ENCODE data around the gene ABCC4. TPM values are rescaled to one million over a fixed set of nuclear protein-coding genes. Genes with fewer than 3 reads are reported as not detected.

The ABCC4 gene
- total RNA-seq, 2 donors from 2014 or later = 119 to 144 TPM

DNA sequence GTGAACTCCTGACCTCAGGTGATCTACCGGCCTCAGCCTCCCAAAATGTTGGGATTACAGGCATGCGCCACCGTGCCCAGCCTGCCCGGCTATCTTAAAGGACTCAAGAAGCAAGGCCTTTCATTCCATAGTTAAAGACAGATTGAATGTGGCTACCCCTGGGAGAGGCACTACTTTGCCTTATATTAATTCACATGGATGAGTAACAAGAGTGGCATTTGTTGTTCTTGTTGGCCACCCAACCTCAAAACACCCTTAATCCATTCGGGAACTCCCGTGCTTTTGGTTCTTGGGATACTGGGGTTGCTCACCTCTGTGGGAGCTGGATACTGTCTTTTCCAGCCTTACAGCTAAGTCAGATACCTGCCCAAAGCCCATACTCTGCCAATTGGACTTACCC is 34.4 kb upstream of the ABCC4 start:
- Mint-ChIP-seq H3K27ac (no peak overlapping the region), H3K4me1 (no peaks in the 10 kb centered on the region), H3K9me3 (peaks cover 2% of the 10 kb centered on the region), H3K4me3 (no peak overlapping the region), H3K36me3 (ENCODE audit: low read depth) (no peaks in the 10 kb centered on the region), H3K27me3 (ENCODE audit: insufficient read depth) (no peaks in the 10 kb centered on the region)
- 72 to 93% methylated on average over 3 to 6 of the region's 6 CpGs for WGBS, 2 experiments (ENCODE audit: insufficient coverage in 1 of 2, insufficient read length in 1 of 2)
- H3K27me3 ChIP-seq (ENCODE audit: control insufficient read depth, insufficient read depth, low read length, poor library complexity, severe bottlenecking) = no peaks in the 10 kb centered on the region
- no peak overlapping the region for H3K27ac ChIP-seq (ENCODE audit: low read depth, low read length)
- H3K9me3 ChIP-seq (ENCODE audit: control insufficient read depth, low read length) = no peaks in the 10 kb centered on the region
- no peak for TF ChIP-seq CTCF (conservative IDR thresholded peaks at IDR 0.05)
- no peak for DNase-seq
- H3K4me1 ChIP-seq (ENCODE audit: control insufficient read depth, insufficient read depth, low read length) = no peaks in the 10 kb centered on the region
- H3K9ac ChIP-seq (ENCODE audit: extremely low read depth, low read length, poor library complexity, severe bottlenecking) = no peak overlapping the region
- H3K4me3 ChIP-seq (ENCODE audit: low read length) = no peak overlapping the region
- no peaks in the 10 kb centered on the region for H3K36me3 ChIP-seq (ENCODE audit: control insufficient read depth, insufficient read depth, low read length)

GRCh38 chr13:95328386-95328785 is 27.1 kb upstream of the ABCC4 start:
- H3K9me3 ChIP-seq (ENCODE audit: control insufficient read depth, low read length) = no peaks in the 10 kb centered on the region
- peaks cover 2% of the 10 kb centered on the region for H3K9me3 Mint-ChIP-seq
- no peaks in the 10 kb centered on the region for H3K36me3 ChIP-seq (ENCODE audit: control insufficient read depth, insufficient read depth, low read length)
- no peaks in the 10 kb centered on the region for H3K27me3 ChIP-seq (ENCODE audit: control insufficient read depth, insufficient read depth, low read length, poor library complexity, severe bottlenecking)
- H3K27ac Mint-ChIP-seq = no peak overlapping the region
- no peaks in the 10 kb centered on the region for H3K36me3 Mint-ChIP-seq (ENCODE audit: low read depth)
- peaks cover 4% of the 10 kb centered on the region for H3K4me1 Mint-ChIP-seq
- H3K4me3 ChIP-seq (ENCODE audit: low read length) = no peak overlapping the region
- H3K9ac ChIP-seq (ENCODE audit: extremely low read depth, low read length, poor library complexity, severe bottlenecking) = no peak overlapping the region
- H3K4me1 ChIP-seq (ENCODE audit: control insufficient read depth, insufficient read depth, low read length) = no peaks in the 10 kb centered on the region
- no peak for DNase-seq
- no peaks in the 10 kb centered on the region for H3K27me3 Mint-ChIP-seq (ENCODE audit: insufficient read depth)
- no peak overlapping the region for H3K27ac ChIP-seq (ENCODE audit: low read depth, low read length)
- no peak for TF ChIP-seq CTCF (conservative IDR thresholded peaks at IDR 0.05)
- H3K4me3 Mint-ChIP-seq = no peak overlapping the region
- 80 to 93% methylated on average over 1 to 4 of the region's 5 CpGs for WGBS, 2 experiments (ENCODE audit: insufficient coverage in 1 of 2, insufficient read length in 1 of 2)

- H3K36me3 ChIP-seq (ENCODE audit: control insufficient read depth, insufficient read depth, low read length) = no peaks in the 10 kb centered on the region
- H3K4me3 Mint-ChIP-seq = no peak overlapping the region
- DNase-seq = no peak
- H3K4me1 Mint-ChIP-seq = peaks cover 4% of the 10 kb centered on the region
- no peaks in the 10 kb centered on the region for H3K27me3 ChIP-seq (ENCODE audit: control insufficient read depth, insufficient read depth, low read length, poor library complexity, severe bottlenecking)
- no peaks in the 10 kb centered on the region for H3K9me3 ChIP-seq (ENCODE audit: control insufficient read depth, low read length)
- H3K4me3 ChIP-seq (ENCODE audit: low read length) = no peak overlapping the region
- no peaks in the 10 kb centered on the region for H3K4me1 ChIP-seq (ENCODE audit: control insufficient read depth, insufficient read depth, low read length)
- no peak overlapping the region for H3K27ac Mint-ChIP-seq
- peaks cover 2% of the 10 kb centered on the region for H3K9me3 Mint-ChIP-seq
- no peaks in the 10 kb centered on the region for H3K36me3 Mint-ChIP-seq (ENCODE audit: low read depth)
- no peak for TF ChIP-seq CTCF (conservative IDR thresholded peaks at IDR 0.05)
- WGBS, 2 experiments (ENCODE audit: insufficient coverage in 1 of 2, insufficient read length in 1 of 2) = 93 to 97% methylated on average over 7 to 10 of the region's 10 CpGs
- H3K9ac ChIP-seq (ENCODE audit: extremely low read depth, low read length, poor library complexity, severe bottlenecking) = no peak overlapping the region
- no peaks in the 10 kb centered on the region for H3K27me3 Mint-ChIP-seq (ENCODE audit: insufficient read depth)
- H3K27ac ChIP-seq (ENCODE audit: low read depth, low read length) = no peak overlapping the region
These were observed 25.9 kb upstream of the ABCC4 start for GRCh38 chr13:95327190-95327589.
